Left ventricle myocardium inferior (tissue), 1 donor: ENCODE results near the gene NDUFAF2. TPM values are rescaled to one million over a fixed set of nuclear protein-coding genes. Genes with fewer than 3 reads are reported as not detected.
A peak's percentile ranks its signal among the peaks of the same experiment; 100 is the strongest.

Experiments used
- DNase-seq: peaks from one replicate; pipeline ENCODE4 v3.0.0-alpha.2; 2020
- H3K27ac ChIP-seq: fragments of 200-600 bp; replicated peaks from 2 replicates; pipeline ENCODE4 v1.8.0; 2021
- H3K27me3 ChIP-seq: fragments of 200-600 bp; 2 replicates; pipeline ENCODE4 v1.8.0; 2021; ENCODE audit warnings: low read depth
- H3K36me3 ChIP-seq: fragments of 200-600 bp; 2 replicates; pipeline ENCODE4 v1.8.0; 2021
- H3K4me1 ChIP-seq: fragments of 200-600 bp; 2 replicates; pipeline ENCODE4 v1.8.0; 2021
- H3K4me3 ChIP-seq: fragments of 200-600 bp; 2 replicates; pipeline ENCODE4 v1.8.0; 2021; ENCODE audit warnings: mild to moderate bottlenecking, moderate library complexity
- H3K9me3 ChIP-seq: fragments of 200-600 bp; replicated peaks from 2 replicates; pipeline ENCODE4 v1.8.0; 2021
- intact Hi-C: fragments of 100-400 bp; cut with micrococcal nuclease; formaldehyde crosslinking; loops from one replicate; pipeline ENCODE4 v1.11.0; 2022
- total RNA-seq: library from RNA; stranded (reverse); fragmentation: NEBNext Ultra II Directional; extraction: Animal tissue kit (Norgen Biotek cat#: 25700); gene quantifications from one replicate; pipeline ENCODE4 v1.2.1, GENCODE V29; 2021
- TF ChIP-seq, protein P1 (sequence below): fragments of 200-600 bp; IDR thresholded peaks from 2 replicates; pipeline ENCODE4 v1.8.0; 2021; ENCODE audit warnings: antibody characterized with exemption, mild to moderate bottlenecking, borderline replicate concordance
- donor health status: DM: no; HTN: yes; CAD: no; lungs with severe emphysema.

The NDUFAF2 gene
- total RNA-seq, 1 donor from 2014 or later: 37.6 TPM

DNA sequence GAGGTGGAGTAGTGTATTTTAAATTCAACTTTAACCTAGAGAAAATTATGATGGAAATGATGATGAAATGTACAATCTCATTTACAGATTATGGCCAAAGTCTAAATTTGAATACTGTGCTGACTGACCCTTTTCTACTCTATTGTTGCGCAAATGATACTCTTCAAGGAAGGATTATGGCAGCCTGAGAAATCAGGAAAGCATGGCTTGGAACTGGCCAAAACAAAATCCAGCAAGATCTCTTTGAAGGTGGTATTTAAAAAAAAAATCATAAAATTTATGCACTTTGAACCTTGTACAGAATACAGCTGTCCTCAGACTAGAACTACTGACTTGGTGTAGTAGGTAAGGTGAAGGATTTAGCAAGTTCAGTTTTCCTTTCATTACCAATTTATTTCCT lies 105.3 kb downstream of the NDUFAF2 start:
- Histone ChIP-seq H3K27me3 (no peaks in the 10 kb centered on the region), H3K27ac (no peak overlapping the region), H3K4me1 (no peaks in the 10 kb centered on the region), H3K4me3 (no peak overlapping the region), H3K36me3 (no peaks in the 10 kb centered on the region), H3K9me3 (no peaks in the 10 kb centered on the region)
- DNase-seq: no peak
- intact Hi-C loops: loop anchor here (10.0 kb wide), 1 partner anchor 605 kb away; no protein-coding TSS in a partner anchor
- TF ChIP-seq, protein P1, sequence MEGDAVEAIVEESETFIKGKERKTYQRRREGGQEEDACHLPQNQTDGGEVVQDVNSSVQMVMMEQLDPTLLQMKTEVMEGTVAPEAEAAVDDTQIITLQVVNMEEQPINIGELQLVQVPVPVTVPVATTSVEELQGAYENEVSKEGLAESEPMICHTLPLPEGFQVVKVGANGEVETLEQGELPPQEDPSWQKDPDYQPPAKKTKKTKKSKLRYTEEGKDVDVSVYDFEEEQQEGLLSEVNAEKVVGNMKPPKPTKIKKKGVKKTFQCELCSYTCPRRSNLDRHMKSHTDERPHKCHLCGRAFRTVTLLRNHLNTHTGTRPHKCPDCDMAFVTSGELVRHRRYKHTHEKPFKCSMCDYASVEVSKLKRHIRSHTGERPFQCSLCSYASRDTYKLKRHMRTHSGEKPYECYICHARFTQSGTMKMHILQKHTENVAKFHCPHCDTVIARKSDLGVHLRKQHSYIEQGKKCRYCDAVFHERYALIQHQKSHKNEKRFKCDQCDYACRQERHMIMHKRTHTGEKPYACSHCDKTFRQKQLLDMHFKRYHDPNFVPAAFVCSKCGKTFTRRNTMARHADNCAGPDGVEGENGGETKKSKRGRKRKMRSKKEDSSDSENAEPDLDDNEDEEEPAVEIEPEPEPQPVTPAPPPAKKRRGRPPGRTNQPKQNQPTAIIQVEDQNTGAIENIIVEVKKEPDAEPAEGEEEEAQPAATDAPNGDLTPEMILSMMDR: no peak

DNA sequence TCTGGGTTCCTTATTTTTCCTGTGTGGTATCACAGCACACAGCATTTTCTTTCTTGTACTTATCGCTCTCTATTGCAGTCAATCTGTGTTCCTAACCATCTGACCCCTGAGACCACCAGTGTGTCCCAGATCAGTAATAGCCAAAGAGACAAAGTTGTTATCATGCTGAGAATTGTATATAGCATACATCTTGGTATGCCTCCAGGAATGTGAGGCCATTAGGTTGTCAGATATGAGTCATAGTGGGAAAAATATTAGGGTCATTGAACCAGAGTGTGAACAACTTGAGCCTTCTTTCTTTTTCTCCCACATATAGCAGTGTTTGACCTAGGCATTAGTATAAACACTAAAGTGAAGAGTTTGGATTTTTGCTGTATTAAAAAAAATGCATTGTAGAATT lies 106.3 kb downstream of the NDUFAF2 start:
- intact Hi-C loops: loop anchor here (10.0 kb wide), 1 partner anchor 604 kb away; no protein-coding TSS in a partner anchor

DNA sequence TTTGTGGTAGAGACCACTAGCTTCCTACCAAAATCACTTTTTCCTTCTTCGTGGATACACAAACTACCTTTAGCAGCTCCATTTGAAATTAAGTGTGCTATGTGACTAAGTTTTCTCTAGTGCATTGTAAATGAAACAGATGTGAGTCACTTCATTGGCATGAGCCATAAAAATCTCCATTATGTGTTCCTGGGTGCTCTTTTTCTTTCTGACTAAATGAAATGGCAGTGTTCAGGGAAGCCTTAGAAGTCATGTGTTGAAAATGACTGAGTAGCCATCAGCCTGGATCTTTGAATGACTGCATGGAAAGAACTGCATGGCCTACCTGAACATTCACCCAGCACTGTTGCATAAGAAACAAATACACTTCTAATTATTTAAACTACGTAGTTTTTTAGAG lies 107.9 kb downstream of the NDUFAF2 start:
- Histone ChIP-seq H3K4me3 (no peak overlapping the region), H3K9me3 (no peaks in the 10 kb centered on the region), H3K4me1 (no peaks in the 10 kb centered on the region), H3K27me3 (no peaks in the 10 kb centered on the region), H3K36me3 (no peaks in the 10 kb centered on the region), H3K27ac (no peak overlapping the region)
- DNase-seq: no peak
- intact Hi-C loops: loop anchor here (10.0 kb wide), 1 partner anchor 602 kb away; no protein-coding TSS in a partner anchor
- TF ChIP-seq, protein P1: no peak

More for the DNA sequence above, 106.3 kb downstream of the NDUFAF2 start:
- H3K9me3 ChIP-seq: no peaks in the 10 kb centered on the region
- no peak overlapping the region for H3K4me3 ChIP-seq
- H3K4me1 ChIP-seq: no peaks in the 10 kb centered on the region
- no peaks in the 10 kb centered on the region for H3K36me3 ChIP-seq
- no peak overlapping the region for H3K27ac ChIP-seq
- no peak for DNase-seq
- no peaks in the 10 kb centered on the region for H3K27me3 ChIP-seq
- TF ChIP-seq, protein P1: no peak

DNA sequence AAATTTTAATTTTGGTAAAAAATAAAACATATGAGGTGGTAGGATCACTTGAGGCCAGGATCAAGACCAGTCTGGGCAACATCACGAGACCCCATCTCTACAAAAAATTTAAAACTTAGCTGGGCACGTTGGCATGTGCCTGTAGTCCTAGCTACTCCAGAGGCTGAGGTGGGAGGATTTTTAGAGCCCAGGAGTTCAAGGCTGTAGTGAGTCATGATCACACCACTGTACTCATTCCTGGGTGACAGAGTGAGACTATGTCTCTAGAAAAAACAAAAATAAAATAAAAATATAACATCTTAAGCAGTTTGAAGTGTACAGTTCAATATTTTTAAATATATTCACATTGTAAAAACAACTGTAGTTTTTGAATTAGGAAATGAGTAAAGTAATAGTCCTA lies 108.9 kb downstream of the NDUFAF2 start:
- Histone ChIP-seq H3K36me3 (no peaks in the 10 kb centered on the region), H3K9me3 (no peaks in the 10 kb centered on the region), H3K27me3 (no peaks in the 10 kb centered on the region), H3K4me1 (no peaks in the 10 kb centered on the region), H3K27ac (no peak overlapping the region), H3K4me3 (no peak overlapping the region)
- DNase-seq: no peak
- TF ChIP-seq, protein P1: no peak
- intact Hi-C loops: loop anchor here (10.0 kb wide), 1 partner anchor 601 kb away; no protein-coding TSS in a partner anchor

DNA sequence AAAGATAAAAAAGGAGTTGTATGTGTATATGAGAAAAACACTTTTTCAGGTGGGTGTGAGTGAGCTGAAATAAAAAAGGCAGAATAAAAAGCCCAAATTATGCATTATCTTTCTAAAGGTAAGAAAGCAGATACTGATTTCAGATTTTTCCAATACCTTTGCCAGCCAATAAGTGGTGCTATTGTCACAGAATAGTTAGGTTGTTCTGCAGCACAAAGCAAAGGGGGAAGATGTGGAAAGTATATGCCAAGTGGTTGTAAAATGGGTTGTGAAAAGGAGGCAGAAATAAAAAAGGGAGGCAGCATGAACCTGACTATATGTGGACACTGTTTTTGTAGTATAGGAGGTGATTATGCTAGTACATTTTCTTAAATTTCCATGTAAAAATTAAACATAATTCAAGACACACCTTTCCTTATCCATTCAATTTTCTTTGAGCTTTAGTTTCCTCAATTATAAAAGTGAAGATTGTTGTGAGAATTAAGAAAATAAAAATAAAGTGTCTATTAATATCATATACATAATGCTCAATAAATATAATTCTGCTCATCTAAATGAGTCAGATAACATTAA lies 110.5 kb downstream of the NDUFAF2 start:
- Histone ChIP-seq H3K27ac (no peak overlapping the region), H3K36me3 (no peaks in the 10 kb centered on the region), H3K9me3 (no peaks in the 10 kb centered on the region), H3K4me1 (no peaks in the 10 kb centered on the region), H3K4me3 (no peak overlapping the region), H3K27me3 (no peaks in the 10 kb centered on the region)
- intact Hi-C loops: loop anchor here (10.0 kb wide), 1 partner anchor 599 kb away; no protein-coding TSS in a partner anchor
- TF ChIP-seq, protein P1: peak; percentile 68
- DNase-seq: no peak
